HEK293 (cell line): ENCODE measurements around the gene PSMD7.

Source experiments
- CTCF ChIA-PET: fragments of 350-600 bp; formaldehyde crosslinking; extraction: SDS; loops from one replicate; lab custom pipeline; 2021; ENCODE audit warnings: antibody characterized with exemption; lab: Yijun Ruan, JAX
- POLR2A ChIA-PET: fragments of 300-600 bp; formaldehyde crosslinking; extraction: SDS; loops from one replicate; lab custom pipeline; 2020; ENCODE audit warnings: antibody characterized with exemption, inconsistent platforms; lab: Yijun Ruan, JAX
- H3K27ac ChIP-seq: fragments of 200-500 bp; sonication (Bioruptor generic); 2 replicates; pipeline ENCODE4 v1.5.1; 2014; ENCODE audit warnings: low read depth, low read length, control low read depth, inconsistent platforms; ENCODE audit errors: extremely low read depth
- H3K36me3 ChIP-seq, 2 experiments: fragments of 200-500 bp in 1 of 2; sonication (Bioruptor generic) in 1 of 2; 1 replicate in 1 of 2; 2 replicates in 1 of 2; pipeline ENCODE4 v1.5.1; 2014 to 2017; ENCODE audit warnings: inconsistent platforms in 2 of 2, low read length in 2 of 2; ENCODE audit not compliant: control insufficient read depth in 2 of 2, insufficient read depth in 1 of 2
- H3K4me1 ChIP-seq: fragments of 200-500 bp; sonication (Bioruptor generic); 2 replicates; pipeline ENCODE4 v1.5.1; 2014; ENCODE audit warnings: mild to moderate bottlenecking, low read length, inconsistent platforms; ENCODE audit not compliant: control insufficient read depth, insufficient read depth
- H3K4me3 ChIP-seq: 2 replicates; pipeline ENCODE4 v1.5.1; 2011; ENCODE audit warnings: low read depth, mild to moderate bottlenecking, control low read depth, low read length, moderate library complexity
- H3K9me3 ChIP-seq: fragments of 200-500 bp; sonication (Bioruptor generic); 2 replicates; pipeline ENCODE4 v1.5.1; 2014; ENCODE audit warnings: low read depth, low read length, inconsistent platforms; ENCODE audit not compliant: control insufficient read depth, insufficient read depth
- BCL11B ChIP-seq: fragments of 450-650 bp; formaldehyde crosslinking; IDR thresholded peaks from 2 replicates; pipeline ENCODE4 v1.5.1; 2016; ENCODE audit warnings: low read depth, missing biosample characterization, missing genetic modification characterization
- GFI1B ChIP-seq: fragments of 450-650 bp; formaldehyde crosslinking; IDR thresholded peaks from 2 replicates; pipeline ENCODE4 v1.5.1; 2016; ENCODE audit warnings: missing biosample characterization, missing genetic modification characterization
- PRDM1 ChIP-seq: fragments of 450-650 bp; formaldehyde crosslinking; IDR thresholded peaks from 2 replicates; pipeline ENCODE4; 2016; ENCODE audit warnings: missing biosample characterization, missing genetic modification characterization
- RBAK ChIP-seq: fragments of 450-650 bp; formaldehyde crosslinking; IDR thresholded peaks from 2 replicates; pipeline ENCODE4 v1.5.1; 2016; ENCODE audit warnings: missing biosample characterization, missing genetic modification characterization
- SALL2 ChIP-seq: fragments of 450-650 bp; formaldehyde crosslinking; IDR thresholded peaks from 2 replicates; pipeline ENCODE4 v1.5.0; 2017; ENCODE audit warnings: missing biosample characterization, mild to moderate bottlenecking, missing genetic modification characterization, borderline replicate concordance
- SCRT1 ChIP-seq: fragments of 450-650 bp; formaldehyde crosslinking; IDR thresholded peaks from 2 replicates; pipeline ENCODE4 v1.5.1; 2016; ENCODE audit warnings: missing biosample characterization, missing genetic modification characterization, borderline replicate concordance
- SP2 ChIP-seq: fragments of 450-650 bp; formaldehyde crosslinking; IDR thresholded peaks from 2 replicates; pipeline ENCODE4 v1.5.1; 2016; ENCODE audit warnings: missing biosample characterization, missing genetic modification characterization
- YY2 ChIP-seq: fragments of 450-650 bp; formaldehyde crosslinking; IDR thresholded peaks from 2 replicates; pipeline ENCODE4 v1.5.1; 2016; ENCODE audit warnings: missing biosample characterization, missing genetic modification characterization
- ZBTB17 ChIP-seq: fragments of 450-650 bp; formaldehyde crosslinking; IDR thresholded peaks from 2 replicates; pipeline ENCODE4 v1.5.1; 2016; ENCODE audit warnings: missing biosample characterization, missing genetic modification characterization
- ZBTB48 ChIP-seq: fragments of 450-650 bp; formaldehyde crosslinking; IDR thresholded peaks from 2 replicates; pipeline ENCODE4 v1.5.1; 2016; ENCODE audit warnings: missing biosample characterization, missing genetic modification characterization
- ZEB2 ChIP-seq: fragments of 450-650 bp; formaldehyde crosslinking; IDR thresholded peaks from 2 replicates; pipeline ENCODE4 v1.5.1; 2016; ENCODE audit warnings: missing biosample characterization, missing genetic modification characterization
- ZFP69B ChIP-seq: fragments of 450-650 bp; formaldehyde crosslinking; IDR thresholded peaks from 2 replicates; pipeline ENCODE4 v1.5.1; 2016; ENCODE audit warnings: missing biosample characterization, missing genetic modification characterization
- ZNF112 ChIP-seq: fragments of 450-650 bp; formaldehyde crosslinking; IDR thresholded peaks from 2 replicates; pipeline ENCODE4 v1.5.0; 2017; ENCODE audit warnings: missing biosample characterization, missing genetic modification characterization
- ZNF202 ChIP-seq: fragments of 450-650 bp; formaldehyde crosslinking; IDR thresholded peaks from 2 replicates; pipeline ENCODE4 v1.5.1; 2016; ENCODE audit warnings: missing biosample characterization, missing genetic modification characterization, borderline replicate concordance
- ZNF26 ChIP-seq: fragments of 450-650 bp; formaldehyde crosslinking; IDR thresholded peaks from 2 replicates; pipeline ENCODE4 v1.5.1; 2016; ENCODE audit warnings: missing biosample characterization, missing genetic modification characterization
- ZNF292 ChIP-seq: fragments of 450-650 bp; formaldehyde crosslinking; IDR thresholded peaks from 2 replicates; pipeline ENCODE4 v1.5.1; 2016; ENCODE audit warnings: low read depth, missing biosample characterization, missing genetic modification characterization, borderline replicate concordance
- ZNF449 ChIP-seq: fragments of 450-650 bp; formaldehyde crosslinking; IDR thresholded peaks from 2 replicates; pipeline ENCODE4 v1.5.1; 2017; ENCODE audit warnings: missing biosample characterization, mild to moderate bottlenecking, missing genetic modification characterization, moderate library complexity
- ZNF548 ChIP-seq: fragments of 450-650 bp; formaldehyde crosslinking; IDR thresholded peaks from 2 replicates; pipeline ENCODE4 v1.5.1; 2016; ENCODE audit warnings: missing biosample characterization, missing genetic modification characterization
- ZNF560 ChIP-seq: fragments of 450-650 bp; formaldehyde crosslinking; IDR thresholded peaks from 2 replicates; pipeline ENCODE4 v1.5.1; 2017; ENCODE audit warnings: missing biosample characterization, missing genetic modification characterization, borderline replicate concordance
- ZNF624 ChIP-seq: fragments of 450-650 bp; formaldehyde crosslinking; IDR thresholded peaks from 2 replicates; pipeline ENCODE4 v1.5.1; 2017; ENCODE audit warnings: missing biosample characterization, missing genetic modification characterization
- ZSCAN30 ChIP-seq: fragments of 450-650 bp; IDR thresholded peaks from 2 replicates; pipeline ENCODE4 v1.5.1; 2018; ENCODE audit warnings: missing biosample characterization, mild to moderate bottlenecking, missing genetic modification characterization, moderate library complexity
- TF ChIP-seq, protein P1 (sequence below): fragments of 450-650 bp; formaldehyde crosslinking; IDR thresholded peaks from 2 replicates; pipeline ENCODE4 v1.5.1; 2017; ENCODE audit warnings: missing biosample characterization, missing genetic modification characterization

The PSMD7 gene

DNA sequence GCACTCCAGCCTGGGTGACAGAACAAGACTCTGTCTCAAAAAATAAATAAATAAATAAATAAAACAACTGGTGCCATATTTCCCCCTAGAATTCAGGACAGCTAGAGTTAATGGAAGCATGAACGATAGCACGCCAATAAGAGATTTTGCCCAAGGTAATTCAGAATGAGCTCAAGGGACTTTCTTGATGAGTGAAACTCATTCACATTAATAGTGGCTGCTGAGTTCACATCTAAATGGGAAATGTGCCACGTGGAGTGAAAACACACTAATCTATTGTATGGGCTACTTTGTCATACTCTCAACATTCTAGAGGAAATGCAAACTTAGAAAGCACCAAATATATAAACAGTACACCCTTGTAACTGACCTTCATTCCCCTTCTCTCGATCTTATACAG lies 47.4 kb upstream of the PSMD7 start:
- Histone ChIP-seq H3K9me3 (no peaks in the 10 kb centered on the region), H3K36me3 (no peaks in the 10 kb centered on the region), H3K4me1 (no peaks in the 10 kb centered on the region)
- CTCF ChIA-PET = interaction anchor here (0.7 to 2.1 kb wide), 2 partner anchors 25 to 683 kb away, joined by 3 to 16 read pairs; no protein-coding TSS in a partner anchor
- TF ChIP-seq ZNF112 (tag by site-specific recombination) (no peak), SP2 (no peak), RBAK (tag by site-specific recombination) (no peak), ZNF202 (tag by site-specific recombination) (no peak), GFI1B (tag by site-specific recombination) (no peak), ZNF560 (tag by site-specific recombination) (no peak), BCL11B (tag by site-specific recombination) (no peak), ZNF548 (tag by site-specific recombination) (no peak), ZNF624 (tag by site-specific recombination) (no peak), SCRT1 (tag by site-specific recombination) (no peak), ZNF449 (no peak), ZNF26 (tag by site-specific recombination) (no peak), ZBTB17 (no peak), ZSCAN30 (tag by site-specific recombination) (no peak), ZEB2 (tag by site-specific recombination) (no peak), PRDM1 (no peak), YY2 (tag by site-specific recombination) (no peak), ZFP69B (tag by site-specific recombination) (no peak), SALL2 (no peak), ZNF292 (no peak)
- TF ChIP-seq, all 188 proteins: peak for 0
- Histone ChIP-seq H3K4me3 (no peak overlapping the region), H3K27ac (no peak overlapping the region)
- POLR2A ChIA-PET = no interaction called here

- Histone ChIP-seq H3K27ac (no peak overlapping the region), H3K4me3 (no peak overlapping the region), H3K36me3 (no peaks in the 10 kb centered on the region), H3K9me3 (no peaks in the 10 kb centered on the region), H3K4me1 (no peaks in the 10 kb centered on the region)
- CTCF ChIA-PET = interaction anchor here (2.1 kb wide), 1 partner anchor 25 kb away, joined by 16 read pairs; no protein-coding TSS in a partner anchor
- TF ChIP-seq, protein P1, sequence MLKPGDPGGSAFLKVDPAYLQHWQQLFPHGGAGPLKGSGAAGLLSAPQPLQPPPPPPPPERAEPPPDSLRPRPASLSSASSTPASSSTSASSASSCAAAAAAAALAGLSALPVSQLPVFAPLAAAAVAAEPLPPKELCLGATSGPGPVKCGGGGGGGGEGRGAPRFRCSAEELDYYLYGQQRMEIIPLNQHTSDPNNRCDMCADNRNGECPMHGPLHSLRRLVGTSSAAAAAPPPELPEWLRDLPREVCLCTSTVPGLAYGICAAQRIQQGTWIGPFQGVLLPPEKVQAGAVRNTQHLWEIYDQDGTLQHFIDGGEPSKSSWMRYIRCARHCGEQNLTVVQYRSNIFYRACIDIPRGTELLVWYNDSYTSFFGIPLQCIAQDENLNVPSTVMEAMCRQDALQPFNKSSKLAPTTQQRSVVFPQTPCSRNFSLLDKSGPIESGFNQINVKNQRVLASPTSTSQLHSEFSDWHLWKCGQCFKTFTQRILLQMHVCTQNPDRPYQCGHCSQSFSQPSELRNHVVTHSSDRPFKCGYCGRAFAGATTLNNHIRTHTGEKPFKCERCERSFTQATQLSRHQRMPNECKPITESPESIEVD (tag by site-specific recombination) = peak; percentile 56
- TF ChIP-seq ZBTB48 (tag by site-specific recombination) = no peak
- POLR2A ChIA-PET = no interaction called here
Measured at GRCh38 chr16:74249846-74250245, 46.8 kb upstream of the PSMD7 start.
